Adipocyte (in vitro differentiated cells): ENCODE measurements around the gene IFITM1.
"Not testable (repeated sequence)": the region's sequence is repeated elsewhere in the genome, so short reads cannot be mapped to it uniquely, and the experiment has no call there.

Source experiments
- DNase-seq: peaks from one replicate; pipeline ENCODE4 v3.0.0-alpha.2; 2015; ENCODE audit warnings: low read depth
- H3K27me3 ChIP-seq: replicated peaks from 2 replicates; pipeline ENCODE4 v1.7.0; 2013; ENCODE audit warnings: mild to moderate bottlenecking, low read length, moderate library complexity; ENCODE audit not compliant: control insufficient read depth, insufficient read depth
- H3K36me3 ChIP-seq: 2 replicates; pipeline ENCODE4 v1.7.0; 2013; ENCODE audit warnings: low read length, mild to moderate bottlenecking, moderate library complexity; ENCODE audit not compliant: control insufficient read depth, insufficient read depth, severe bottlenecking
- H3K4me1 ChIP-seq: 2 replicates; pipeline ENCODE4 v1.7.0; 2013; ENCODE audit warnings: mild to moderate bottlenecking, low read length, moderate library complexity; ENCODE audit not compliant: control insufficient read depth, insufficient read depth
- H3K4me3 ChIP-seq: 2 replicates; pipeline ENCODE4 v1.7.0; 2013; ENCODE audit warnings: mild to moderate bottlenecking, low read length, moderate library complexity
- H3K9ac ChIP-seq: 2 replicates; pipeline ENCODE4 v1.7.0; 2013; ENCODE audit warnings: mild to moderate bottlenecking, low read length, moderate library complexity
- H3K9me3 ChIP-seq: 2 replicates; pipeline ENCODE4 v1.7.0; 2013; ENCODE audit warnings: mild to moderate bottlenecking, low read length, moderate library complexity; ENCODE audit not compliant: control insufficient read depth

The IFITM1 gene

GRCh38 chr11:336659-337198 lies 22.9 kb downstream of the IFITM1 start:
- DNase-seq, result no peak
- H3K36me3 ChIP-seq, result no peaks in the 10 kb centered on the region
- no peaks in the 10 kb centered on the region for H3K27me3 ChIP-seq
- H3K4me3 ChIP-seq, result no peak overlapping the region
- H3K9me3 ChIP-seq, result no peaks in the 10 kb centered on the region
- H3K9ac ChIP-seq, result no peak overlapping the region
- H3K4me1 ChIP-seq, result peaks cover 20% of the 10 kb centered on the region

- no peak for DNase-seq
- Histone ChIP-seq H3K9ac (no peak overlapping the region), H3K36me3 (no peaks in the 10 kb centered on the region), H3K4me3 (no peak overlapping the region), H3K4me1 (peaks cover 20% of the 10 kb centered on the region), H3K9me3 (no peaks in the 10 kb centered on the region), H3K27me3 (no peaks in the 10 kb centered on the region)
Observed at GRCh38 chr11:337711-338110, 23.9 kb downstream of the IFITM1 start.

GRCh38 chr11:339963-340362 lies 26.1 kb downstream of the IFITM1 start:
- no peaks in the 10 kb centered on the region for H3K36me3 ChIP-seq
- no peaks in the 10 kb centered on the region for H3K27me3 ChIP-seq
- peaks cover 9% of the 10 kb centered on the region for H3K4me1 ChIP-seq
- DNase-seq, result no peak
- H3K9me3 ChIP-seq, result no peaks in the 10 kb centered on the region
- H3K9ac ChIP-seq, result no peak overlapping the region
- no peak overlapping the region for H3K4me3 ChIP-seq

- Histone ChIP-seq H3K36me3 (no peaks in the 10 kb centered on the region), H3K9ac (no peak overlapping the region), H3K4me3 (no peak overlapping the region), H3K9me3 (no peaks in the 10 kb centered on the region), H3K27me3 (no peaks in the 10 kb centered on the region), H3K4me1 (peaks cover 4% of the 10 kb centered on the region)
- no peak for DNase-seq
Observed at GRCh38 chr11:340539-341512, 27.0 kb downstream of the IFITM1 start.

DNA sequence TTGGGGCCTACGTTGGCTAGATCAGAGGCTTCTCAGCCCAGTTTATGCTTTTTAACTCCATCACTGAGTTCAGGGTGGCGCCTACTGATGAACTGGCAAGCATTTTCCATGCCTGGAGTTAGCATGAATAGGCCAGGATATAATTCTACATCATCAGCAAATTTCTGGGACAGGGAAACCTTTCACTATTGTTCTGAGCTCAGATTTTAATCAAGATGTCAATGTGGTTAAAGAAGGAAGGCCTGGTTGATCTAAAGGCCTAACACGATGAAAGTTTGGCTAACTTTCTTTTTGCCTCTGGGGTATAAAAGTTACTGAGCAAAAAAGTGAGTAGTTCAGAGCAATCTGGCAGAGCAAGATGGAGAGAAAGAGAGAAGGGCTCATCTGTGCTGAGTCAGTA lies 28.5 kb downstream of the IFITM1 start:
- H3K9ac ChIP-seq, result no peak overlapping the region
- H3K4me1 ChIP-seq, result no peaks in the 10 kb centered on the region
- no peaks in the 10 kb centered on the region for H3K36me3 ChIP-seq
- no peak for DNase-seq
- H3K27me3 ChIP-seq, result no peaks in the 10 kb centered on the region
- H3K4me3 ChIP-seq, result no peak overlapping the region
- H3K9me3 ChIP-seq, result no peaks in the 10 kb centered on the region

DNA sequence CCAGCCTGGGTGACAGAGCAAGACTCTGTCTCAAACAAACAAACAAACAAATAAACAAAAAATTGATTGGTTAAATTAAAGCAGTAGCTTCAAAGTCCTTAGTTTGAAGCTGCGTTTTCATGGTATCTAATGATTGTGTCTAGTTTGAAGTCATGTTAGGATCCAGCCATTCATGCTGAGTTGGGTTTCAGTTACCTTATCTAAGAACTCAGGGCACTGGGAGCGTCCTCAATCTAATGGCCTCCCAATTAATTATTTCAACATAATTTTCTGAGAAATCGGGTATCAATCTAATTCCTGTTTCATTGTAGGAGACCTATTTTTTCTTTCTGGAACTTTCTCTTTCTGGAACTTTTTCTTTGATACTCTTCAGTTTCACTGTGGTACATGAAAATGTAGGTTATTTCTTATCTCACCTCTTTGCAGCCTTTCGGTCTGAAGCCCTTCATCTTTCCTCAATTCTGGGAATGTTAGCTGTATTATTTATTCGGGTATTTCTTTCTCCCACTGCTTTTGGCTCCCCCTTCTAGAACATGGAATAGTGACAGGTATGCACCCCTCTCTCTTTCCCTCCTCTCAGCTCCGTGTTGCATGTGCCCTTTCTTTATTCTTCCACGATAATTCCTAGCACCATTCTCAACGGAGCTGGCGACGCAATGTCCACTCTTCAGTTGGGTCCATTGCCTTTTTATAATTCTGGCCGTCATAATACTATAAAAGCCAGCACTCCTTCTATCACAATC lies 31.2 kb downstream of the IFITM1 start:
- no peak for DNase-seq
- H3K4me1 ChIP-seq, result no peaks in the 10 kb centered on the region
- no peaks in the 10 kb centered on the region for H3K27me3 ChIP-seq
- no peaks in the 10 kb centered on the region for H3K36me3 ChIP-seq
- H3K9me3 ChIP-seq, result no peaks in the 10 kb centered on the region
- H3K9ac ChIP-seq, result no peak overlapping the region
- no peak overlapping the region for H3K4me3 ChIP-seq

DNA sequence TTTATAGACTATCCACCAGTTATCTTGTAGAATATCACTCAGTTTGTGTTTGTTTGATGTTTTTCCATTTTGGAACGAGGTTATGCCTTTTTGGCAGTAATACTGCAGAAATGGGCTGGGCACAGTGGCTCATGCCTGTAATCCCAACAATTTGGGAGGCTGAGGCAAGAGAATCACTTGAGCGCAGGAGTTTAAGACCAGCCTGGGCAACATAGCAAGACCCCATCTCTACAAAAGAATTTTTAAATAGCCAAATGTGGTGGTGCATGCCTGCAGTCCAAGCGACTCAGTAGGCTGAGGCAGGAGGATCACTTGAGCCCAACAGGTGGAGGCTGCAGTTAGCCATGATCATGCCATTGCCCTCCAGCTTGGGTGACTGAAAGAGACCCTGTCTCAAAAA lies 32.7 kb downstream of the IFITM1 start:
- Histone ChIP-seq H3K4me1 (peaks cover 7% of the 10 kb centered on the region), H3K36me3 (no peaks in the 10 kb centered on the region), H3K9ac (no peak overlapping the region), H3K9me3 (no peaks in the 10 kb centered on the region), H3K27me3 (no peaks in the 10 kb centered on the region), H3K4me3 (no peak overlapping the region)
- DNase-seq, result no peak

GRCh38 chr11:349270-349954 lies 35.6 kb downstream of the IFITM1 start:
- not testable (repeated sequence) for H3K9ac ChIP-seq, H3K27me3 ChIP-seq, H3K36me3 ChIP-seq, H3K9me3 ChIP-seq, H3K4me3 ChIP-seq, DNase-seq
- peaks cover 24% of the 10 kb centered on the region for H3K4me1 ChIP-seq

DNA sequence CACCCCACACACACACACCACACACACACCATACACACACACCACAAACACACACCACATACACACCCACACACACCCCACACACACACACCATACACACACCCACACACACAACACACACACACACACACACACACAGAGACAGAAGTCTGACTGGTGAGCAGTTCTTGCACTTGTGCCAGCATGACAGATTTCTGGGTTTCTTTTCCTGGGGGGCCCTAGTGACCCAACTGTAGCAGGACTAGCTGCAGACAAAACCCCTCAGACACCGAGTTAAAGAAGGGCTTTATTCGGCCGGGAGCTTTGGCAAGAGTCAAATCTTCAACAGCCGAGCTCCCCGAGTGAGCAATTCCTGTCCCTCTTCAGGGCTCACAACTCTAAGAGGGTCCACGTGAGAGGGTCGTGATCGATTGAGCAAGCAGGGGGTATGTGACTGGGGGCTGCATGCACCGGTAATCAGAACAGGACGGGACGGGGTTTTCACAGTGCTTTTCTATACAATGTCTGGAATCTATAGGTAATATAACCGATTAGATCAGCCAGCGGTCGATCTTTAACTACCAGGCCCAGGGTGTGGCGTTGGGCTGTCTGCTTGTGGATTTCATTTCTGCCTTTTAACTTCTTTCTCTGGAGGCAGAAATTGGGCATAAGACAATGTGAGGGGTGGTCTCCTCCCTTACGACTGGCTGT lies 36.3 kb downstream of the IFITM1 start:
- not testable (repeated sequence) for H3K9me3 ChIP-seq, H3K36me3 ChIP-seq, H3K4me3 ChIP-seq, H3K9ac ChIP-seq, DNase-seq, H3K27me3 ChIP-seq
- H3K4me1 ChIP-seq, result peaks cover 30% of the 10 kb centered on the region

DNA sequence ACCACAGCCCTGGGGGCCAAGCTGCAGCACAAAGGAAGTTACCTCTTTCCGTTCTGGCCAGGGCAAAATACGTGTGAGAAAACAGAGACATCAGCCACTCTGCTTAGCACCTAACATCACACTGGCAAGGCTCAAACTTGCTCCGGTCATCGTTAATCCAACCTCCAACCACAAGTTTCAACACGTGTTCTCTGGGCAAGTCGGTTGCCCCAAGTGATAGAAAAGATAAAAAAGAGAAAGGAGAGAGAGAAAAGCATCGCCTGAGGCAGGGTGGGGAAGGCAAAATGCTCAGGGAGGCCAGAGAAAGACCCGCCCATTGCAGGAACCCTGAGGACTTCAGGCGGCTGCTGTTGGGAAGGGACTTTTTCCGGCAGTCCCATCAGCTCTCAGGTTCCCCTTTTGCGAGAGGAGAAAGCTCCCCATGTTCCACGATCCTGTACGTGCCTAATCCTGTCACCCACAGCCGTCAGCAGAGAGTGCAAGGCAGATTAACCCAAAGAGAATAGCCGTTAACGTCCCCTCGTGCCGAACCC lies 36.9 kb downstream of the IFITM1 start:
- no peaks in the 10 kb centered on the region for H3K36me3 ChIP-seq
- H3K4me1 ChIP-seq, result peaks cover 36% of the 10 kb centered on the region
- H3K27me3 ChIP-seq, result no peaks in the 10 kb centered on the region
- DNase-seq, result no peak
- H3K9ac ChIP-seq, result peak overlapping the region; percentile 54
- no peaks in the 10 kb centered on the region for H3K9me3 ChIP-seq
- H3K4me3 ChIP-seq, result peak overlapping the region; percentile 37
